Measurements from ENCODE around the gene RERE. TPM values are rescaled to one million over a fixed set of nuclear protein-coding genes. Genes with fewer than 3 reads are reported as not detected.
"Not testable (repeated sequence)": the region's sequence is repeated elsewhere in the genome, so short reads cannot be mapped to it uniquely, and the experiment has no call there.

The RERE gene
- total RNA-seq, 4 donors from 2014 or later: 51.2 to 1,226 (median 253) TPM

- H3K9me3 ChIP-seq: no peaks in the 10 kb centered on the region
- peak overlapping the region; percentile 48 to 74 for H3K4me3 ChIP-seq
- no peaks in the 10 kb centered on the region for H3K27me3 ChIP-seq
- intact Hi-C loops (cut with DNase I; ENCODE audit: low total_unique reads): no loop called here
- H3K36me3 ChIP-seq: no peaks in the 10 kb centered on the region
- H3K4me1 ChIP-seq: peaks cover 0 to under 1% of the 10 kb centered on the region in 2 donors
- TF ChIP-seq POLR2A (IDR thresholded peaks at IDR 0.05) (no peak), CTCF (IDR thresholded peaks at IDR 0.05) (no peak)
- peak overlapping the region; percentile 91 for H3K27ac ChIP-seq
- no peak for DNase-seq
These were observed 115.5 kb downstream of the RERE start for GRCh38 chr1:8701794-8702471.

DNA sequence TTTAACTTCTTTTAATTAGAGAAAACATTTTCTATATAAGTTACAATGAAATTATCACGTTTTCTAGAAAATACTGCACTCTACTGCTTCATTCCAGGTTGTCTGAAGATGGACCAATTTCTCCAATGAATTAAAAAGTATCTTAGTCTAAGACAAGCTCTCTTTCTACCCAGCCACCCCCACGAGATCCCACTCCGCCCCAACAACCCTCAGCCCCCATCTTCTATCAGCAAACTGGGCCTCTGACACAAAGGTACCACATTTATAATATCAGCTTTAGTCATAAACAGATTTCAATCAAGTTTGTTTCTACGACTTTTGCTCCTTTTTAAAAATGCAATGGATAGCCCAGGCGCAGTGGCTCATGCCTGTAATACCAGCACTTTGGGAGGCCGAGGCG lies 117.8 kb downstream of the RERE start:
- DNase-seq: no peak
- Histone ChIP-seq H3K4me3 (no peak overlapping the region), H3K27me3 (no peaks in the 10 kb centered on the region), H3K9me3 (no peaks in the 10 kb centered on the region), H3K36me3 (no peaks in the 10 kb centered on the region), H3K27ac (no peak overlapping the region), H3K4me1 (no peaks in the 10 kb centered on the region)
- intact Hi-C loops (cut with DNase I; ENCODE audit: low total_unique reads): no loop called here
- no peak for TF ChIP-seq POLR2A (IDR thresholded peaks at IDR 0.05)
- no peak for TF ChIP-seq CTCF (IDR thresholded peaks at IDR 0.05)

GRCh38 chr1:8698937-8699447 lies 118.4 kb downstream of the RERE start:
- Histone ChIP-seq H3K9me3 (no peaks in the 10 kb centered on the region), H3K27ac (no peak overlapping the region), H3K4me3 (no peak overlapping the region), H3K36me3 (no peaks in the 10 kb centered on the region), H3K27me3 (no peaks in the 10 kb centered on the region), H3K4me1 (no peaks in the 10 kb centered on the region)
- intact Hi-C loops (cut with DNase I; ENCODE audit: low total_unique reads): no loop called here
- DNase-seq: no peak
- TF ChIP-seq CTCF (IDR thresholded peaks at IDR 0.05) (no peak), POLR2A (IDR thresholded peaks at IDR 0.05) (no peak)

DNA sequence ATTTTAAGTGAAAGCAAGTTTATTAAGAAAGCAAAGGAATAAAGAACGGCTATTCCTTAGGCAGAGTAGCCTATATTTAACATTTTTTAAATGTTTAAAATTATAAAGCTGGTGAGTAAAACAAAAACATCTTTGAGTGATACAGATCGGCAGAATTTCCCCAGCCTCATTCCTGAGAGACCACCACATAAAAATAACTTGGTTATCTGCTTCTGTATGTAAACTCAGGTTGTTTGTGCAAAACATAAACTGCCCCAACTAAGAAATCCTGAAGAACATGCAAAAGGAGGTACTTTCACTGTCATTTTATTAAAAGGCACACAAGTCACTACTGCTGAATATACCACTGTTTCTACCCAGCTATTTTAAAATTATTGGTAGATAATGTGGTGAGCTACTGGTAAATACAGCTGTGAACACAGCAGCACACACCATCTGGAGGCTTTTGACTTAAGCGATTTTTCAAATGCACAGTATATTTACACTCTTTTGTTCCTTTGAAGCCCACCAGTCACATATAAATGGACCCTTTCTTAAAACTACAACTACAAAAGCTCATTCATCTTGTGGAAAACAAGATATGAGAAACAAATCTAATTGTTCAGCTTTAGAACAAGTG lies 119.3 kb downstream of the RERE start:
- H3K9me3 ChIP-seq: no peaks in the 10 kb centered on the region
- H3K4me1 ChIP-seq: no peaks in the 10 kb centered on the region
- no peak for DNase-seq
- no peaks in the 10 kb centered on the region for H3K36me3 ChIP-seq
- intact Hi-C loops (cut with DNase I; ENCODE audit: low total_unique reads): no loop called here
- H3K27me3 ChIP-seq: no peaks in the 10 kb centered on the region
- TF ChIP-seq POLR2A (IDR thresholded peaks at IDR 0.05) (no peak), CTCF (IDR thresholded peaks at IDR 0.05) (no peak)
- H3K27ac ChIP-seq: no peak overlapping the region
- H3K4me3 ChIP-seq: no peak overlapping the region

DNA sequence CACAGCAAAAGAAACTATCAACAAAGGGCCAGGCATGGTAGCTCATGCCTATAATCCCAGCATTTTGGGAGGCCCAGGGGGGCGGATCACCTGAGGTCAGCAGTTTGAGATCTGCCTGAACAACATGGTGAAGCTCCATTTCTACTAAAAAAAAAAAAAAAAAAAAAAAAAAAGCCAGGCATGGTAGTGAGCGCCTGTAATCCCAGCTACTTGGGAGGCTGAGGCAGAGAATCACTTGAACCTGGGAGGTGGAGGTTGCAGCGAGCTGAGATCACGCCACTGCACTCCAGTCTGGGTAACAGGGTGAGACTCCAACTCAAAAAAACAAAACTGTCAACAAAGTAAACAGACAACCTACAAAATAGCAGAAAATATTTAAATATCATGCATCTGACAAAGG lies 122.0 kb downstream of the RERE start:
- intact Hi-C loops (cut with DNase I; ENCODE audit: low total_unique reads); H3K27ac ChIP-seq; DNase-seq; H3K36me3 ChIP-seq; H3K9me3 ChIP-seq; H3K4me3 ChIP-seq; H3K4me1 ChIP-seq; H3K27me3 ChIP-seq: not testable (repeated sequence)

Data from uterus (tissue), 4 donors.